Epidermal melanocyte (primary cell): Measurements from ENCODE around the gene SCG5.

Experiments
- DNase-seq: peaks from one replicate; pipeline ENCODE4 v3.0.0; 2011; ENCODE audit warnings: low spot score; ENCODE audit not compliant: insufficient read length

SCG5 gene

GRCh38 chr15:32690941-32691688, 49.6 kb downstream of the SCG5 start:
- no peak for DNase-seq

- no peak for DNase-seq
Observed at GRCh38 chr15:32691689-32692038, 50.2 kb downstream of the SCG5 start.

DNA sequence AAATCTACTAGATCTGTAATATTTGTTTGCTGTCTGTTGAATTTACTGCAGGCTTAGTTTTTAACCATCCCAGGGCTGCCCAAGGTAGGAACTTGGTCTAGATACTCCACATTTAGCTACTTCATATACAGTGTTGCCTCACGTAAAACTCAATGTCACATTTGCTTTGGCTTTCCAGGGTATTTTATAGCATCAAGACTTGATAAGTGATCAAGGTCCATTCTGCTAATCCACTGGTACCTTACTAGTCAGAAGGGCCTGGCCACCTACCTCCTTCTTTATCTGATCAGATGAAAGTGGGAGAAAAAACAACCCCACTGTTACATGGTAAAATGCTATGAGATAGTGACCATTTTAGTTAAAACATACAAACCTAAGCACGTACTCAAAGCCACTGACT, 50.8 kb downstream of the SCG5 start:
- DNase-seq: no peak

DNA sequence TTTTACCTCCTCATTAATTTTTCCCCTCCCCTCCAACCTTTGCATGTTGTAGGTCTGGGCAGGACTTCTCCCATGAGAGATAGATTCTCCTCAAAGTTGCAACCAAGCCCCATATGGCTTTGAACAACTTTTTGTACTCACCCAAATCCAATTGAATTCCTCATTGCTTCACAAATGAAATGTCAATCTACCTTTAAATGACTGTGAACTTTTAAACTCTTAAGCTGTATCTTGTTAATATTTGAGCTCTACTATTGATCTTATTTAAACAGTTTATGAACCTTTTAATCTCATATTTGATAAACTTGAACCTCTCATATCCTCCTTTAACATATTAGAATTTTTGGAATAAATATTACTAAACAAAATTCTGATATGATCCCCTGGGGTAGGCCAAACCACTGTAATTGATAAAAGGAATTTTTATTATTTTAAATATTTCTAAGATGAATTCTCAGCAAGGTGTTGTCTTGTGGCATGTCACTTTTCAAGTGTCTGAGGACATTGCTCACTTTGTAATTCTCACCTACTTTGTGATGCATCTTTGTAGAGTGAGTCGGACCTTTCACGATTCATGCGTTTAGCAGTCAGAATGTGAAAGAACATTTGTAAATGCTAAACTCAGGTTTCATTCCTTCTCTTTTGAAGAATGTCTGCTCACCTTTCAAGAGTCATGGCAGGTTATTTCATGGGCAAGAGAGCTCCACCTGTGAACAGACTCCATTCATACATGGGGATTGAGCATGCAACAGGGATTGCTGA, 52.9 kb downstream of the SCG5 start:
- DNase-seq: no peak

DNA sequence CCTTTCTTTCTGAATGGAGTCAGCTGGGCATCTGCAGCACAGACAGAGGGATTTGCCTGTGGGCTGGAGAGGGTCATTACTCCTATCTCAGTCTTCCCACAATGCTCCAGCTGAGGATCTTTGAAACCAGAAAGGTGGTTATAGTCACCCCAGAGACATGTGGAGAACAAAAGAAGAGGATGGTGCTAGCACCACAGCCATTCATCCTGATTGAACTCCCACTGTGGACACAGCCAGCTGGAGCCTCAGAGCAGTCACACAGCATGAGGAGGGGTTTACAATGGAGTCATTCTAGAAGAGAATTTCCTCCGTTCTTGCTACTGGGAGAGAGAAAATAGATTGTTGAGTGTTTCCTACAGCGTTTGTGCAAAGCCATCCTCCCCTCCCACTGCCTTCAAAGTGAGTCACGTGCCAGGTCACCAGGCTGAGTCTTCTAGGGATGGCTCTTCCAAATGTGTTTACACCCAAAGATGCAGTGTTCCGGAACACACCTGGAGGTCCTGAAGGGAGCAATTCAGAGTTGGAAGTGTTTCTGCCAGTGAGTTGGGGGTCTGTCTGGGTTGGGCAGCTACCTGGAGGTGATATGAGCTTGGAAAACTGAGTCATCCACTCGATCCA, 57.4 kb downstream of the SCG5 start:
- no peak for DNase-seq

DNA sequence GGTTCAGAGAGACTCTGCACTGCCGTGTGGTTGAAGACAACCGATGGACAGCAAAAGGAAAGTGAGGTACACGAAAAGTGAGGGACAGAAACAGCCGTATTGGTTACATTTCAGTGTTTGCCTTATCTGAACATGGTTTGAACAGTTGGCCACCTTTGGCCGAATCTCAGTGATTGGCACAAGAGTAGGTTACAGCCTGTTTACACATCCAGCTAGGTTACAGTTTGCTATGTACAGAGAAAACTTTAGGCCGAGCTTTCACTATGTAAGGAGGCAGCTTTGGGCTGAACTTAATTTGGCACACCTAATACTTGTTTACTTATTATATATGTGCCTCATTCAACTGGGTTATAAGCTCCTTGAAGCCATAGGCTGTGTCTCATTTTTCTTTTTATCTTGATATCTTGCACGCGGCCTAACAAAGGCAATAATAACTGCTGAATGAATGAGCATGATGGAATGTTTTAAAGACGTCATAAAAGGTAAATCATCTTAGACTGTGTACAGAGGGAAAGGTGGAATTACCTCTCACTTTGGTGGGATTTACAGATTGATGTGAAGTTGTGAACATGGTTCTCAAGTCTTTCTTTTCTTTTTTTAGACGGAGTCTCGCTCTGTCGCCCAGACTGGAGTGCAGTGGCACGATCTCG, 59.1 kb downstream of the SCG5 start:
- no peak for DNase-seq

- no peak for DNase-seq
Observed at GRCh38 chr15:32701863-32702262, 60.4 kb downstream of the SCG5 start.

DNA sequence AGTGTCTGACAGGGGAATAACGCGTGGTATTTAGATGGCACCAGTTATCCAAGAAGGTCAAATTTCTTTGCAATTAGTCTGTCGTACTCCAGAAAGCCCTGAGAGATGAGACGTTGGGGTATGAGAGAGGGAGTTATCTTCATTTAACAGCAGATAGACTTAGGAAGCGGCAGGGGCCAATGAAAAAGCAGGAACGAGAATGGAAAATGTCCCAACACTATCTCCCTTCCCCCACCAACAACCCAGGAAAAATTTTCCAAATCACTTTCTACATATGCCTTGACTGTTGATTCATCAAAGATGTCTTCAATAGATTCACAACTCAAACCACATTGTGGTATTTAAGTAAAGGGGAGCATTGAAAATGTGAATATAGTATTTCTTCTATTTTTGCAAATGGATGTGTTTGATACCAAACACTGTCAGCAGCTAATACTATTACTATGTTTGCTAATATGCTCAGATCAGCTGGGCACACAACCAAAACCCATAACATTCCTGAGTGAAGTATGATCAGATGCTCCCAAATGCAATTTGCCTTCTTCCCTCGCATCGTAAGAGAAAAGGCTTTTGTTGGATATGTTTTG, 63.0 kb downstream of the SCG5 start:
- DNase-seq: peak; percentile 64

- no peak for DNase-seq
Observed at GRCh38 chr15:32705446-32705845, 63.9 kb downstream of the SCG5 start.

GRCh38 chr15:32706704-32707103, 65.2 kb downstream of the SCG5 start:
- DNase-seq: no peak

DNA sequence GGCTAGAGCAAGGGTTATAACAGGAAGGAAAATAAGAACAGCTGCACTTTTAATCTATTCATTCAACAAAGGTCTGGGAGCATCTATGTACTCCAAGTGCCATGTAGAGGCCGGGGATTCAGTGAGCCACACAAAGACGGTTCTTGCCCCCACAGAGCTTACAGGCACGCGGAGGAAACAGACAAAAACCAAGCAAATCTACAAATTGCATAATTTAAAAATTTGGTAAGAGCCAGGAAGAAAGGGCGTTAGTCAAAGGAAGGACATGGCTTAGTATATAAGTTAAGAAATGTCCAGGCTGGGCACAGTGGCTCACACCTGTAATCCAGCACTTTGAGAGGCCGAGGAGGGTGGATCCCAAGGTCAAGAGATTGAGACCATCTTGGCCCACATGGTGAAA, 65.9 kb downstream of the SCG5 start:
- DNase-seq: no peak

GRCh38 chr15:32709295-32710033, 68.0 kb downstream of the SCG5 start:
- no peak for DNase-seq

- DNase-seq: no peak
Observed at GRCh38 chr15:32715276-32715675, 73.8 kb downstream of the SCG5 start.

DNA sequence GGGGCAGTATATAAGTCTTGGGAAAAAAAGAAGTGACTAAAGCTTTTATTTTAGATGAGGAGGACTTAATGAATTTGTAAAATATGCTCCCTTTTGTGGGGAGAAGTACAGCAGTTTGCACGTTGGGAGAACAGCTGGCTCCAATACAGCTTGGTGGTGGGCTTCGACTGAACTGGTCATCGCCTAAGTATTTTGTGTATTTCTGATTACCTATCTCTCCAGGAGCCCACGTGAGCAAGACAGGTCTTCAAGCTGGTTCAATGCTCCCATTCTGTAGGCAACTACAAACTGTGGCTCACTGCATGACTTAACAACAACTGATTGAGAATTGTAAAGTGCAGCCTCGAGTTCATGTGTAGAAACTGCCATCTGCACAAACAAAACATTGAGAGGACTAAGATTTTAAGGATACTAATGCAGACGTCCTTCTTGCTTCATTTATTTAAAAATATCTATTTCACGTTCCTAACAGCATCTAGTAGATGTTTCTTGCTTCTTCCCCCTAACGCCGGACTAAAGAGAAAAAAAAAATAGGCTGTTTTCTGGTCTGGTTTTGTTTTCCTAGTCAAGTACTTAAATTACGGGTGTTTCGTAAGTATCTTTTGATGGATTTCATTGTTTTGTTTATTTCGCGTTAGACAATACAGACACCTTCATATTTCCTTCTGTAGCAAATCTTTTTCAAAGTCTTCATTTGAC, 74.9 kb downstream of the SCG5 start:
- DNase-seq: no peak

GRCh38 chr15:32716915-32717425, 75.5 kb downstream of the SCG5 start:
- no peak for DNase-seq

DNA sequence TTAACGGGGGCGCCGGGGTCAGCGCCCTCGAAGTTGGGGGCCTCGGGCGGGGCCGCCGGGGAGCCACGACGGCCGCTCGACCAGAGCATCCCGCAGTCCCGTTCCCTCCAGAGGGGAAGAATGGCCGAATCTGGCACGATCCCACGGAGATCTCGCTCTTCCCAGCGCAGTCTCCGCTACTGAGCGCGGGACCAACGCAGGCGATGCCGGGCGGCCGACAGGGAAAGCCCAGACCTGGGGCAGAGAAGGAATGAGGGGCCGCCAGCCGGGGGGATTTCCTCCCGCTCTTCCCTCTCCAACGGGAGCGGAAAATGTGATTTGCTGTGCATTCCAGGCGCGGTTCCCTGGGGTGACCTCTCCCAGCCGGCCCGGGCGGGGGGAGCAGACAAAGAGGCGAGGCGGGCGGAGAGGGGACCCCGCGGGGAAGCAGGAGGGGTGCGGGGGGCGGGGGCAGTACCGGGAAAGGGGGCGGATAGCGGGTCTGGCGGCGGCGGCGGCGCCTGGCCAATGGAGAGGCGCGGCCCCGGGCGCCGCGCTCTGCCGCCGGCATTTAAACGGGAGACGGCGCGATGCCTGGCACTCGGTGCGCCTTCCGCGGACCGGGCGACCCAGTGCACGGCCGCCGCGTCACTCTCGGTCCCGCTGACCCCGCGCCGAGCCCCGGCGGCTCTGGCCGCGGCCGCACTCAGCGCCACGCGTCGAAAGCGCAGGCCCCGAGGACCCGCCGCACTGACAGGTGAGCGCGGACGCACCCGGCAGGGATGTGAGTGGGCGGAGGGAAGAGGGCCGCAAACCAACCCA, 76.1 kb downstream of the SCG5 start, which contains the start of gene GREM1:
Gene GREM1, plus strand, starts transcription at position 579 of the 801 bp plus-strand sequence. CDS start 12,687 bp downstream, outside the sequence.
- DNase-seq: no peak

DNA sequence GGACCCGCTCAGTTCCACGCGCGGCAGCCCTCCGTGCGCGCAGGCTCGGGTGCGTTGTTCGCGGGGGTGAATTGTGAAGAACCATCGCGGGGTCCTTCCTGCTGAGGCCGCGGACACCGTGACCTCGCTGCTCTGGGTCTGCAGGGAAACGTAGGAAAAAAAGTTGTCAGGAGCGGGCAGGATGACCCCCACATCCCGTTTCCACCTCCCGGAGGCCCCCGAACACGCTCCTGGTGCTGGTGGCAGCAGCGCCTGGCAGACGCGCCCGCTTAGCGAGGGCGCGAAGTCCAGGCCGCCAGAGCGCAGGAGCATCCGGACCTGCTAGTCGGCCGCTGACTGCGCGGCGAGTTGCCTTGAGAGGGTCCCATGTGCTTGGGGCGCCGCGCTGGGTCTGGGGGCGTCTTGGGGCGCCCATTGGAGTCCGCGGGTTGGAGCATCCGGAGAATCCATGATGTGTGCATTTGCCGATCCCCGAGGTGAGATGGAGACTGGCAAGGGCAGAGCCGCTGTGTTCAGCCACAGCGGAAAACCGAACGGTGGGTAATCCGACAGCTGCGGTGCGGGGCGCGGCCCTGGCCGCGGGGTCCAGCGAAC, 76.8 kb downstream of the SCG5 start:
- DNase-seq: no peak

DNA sequence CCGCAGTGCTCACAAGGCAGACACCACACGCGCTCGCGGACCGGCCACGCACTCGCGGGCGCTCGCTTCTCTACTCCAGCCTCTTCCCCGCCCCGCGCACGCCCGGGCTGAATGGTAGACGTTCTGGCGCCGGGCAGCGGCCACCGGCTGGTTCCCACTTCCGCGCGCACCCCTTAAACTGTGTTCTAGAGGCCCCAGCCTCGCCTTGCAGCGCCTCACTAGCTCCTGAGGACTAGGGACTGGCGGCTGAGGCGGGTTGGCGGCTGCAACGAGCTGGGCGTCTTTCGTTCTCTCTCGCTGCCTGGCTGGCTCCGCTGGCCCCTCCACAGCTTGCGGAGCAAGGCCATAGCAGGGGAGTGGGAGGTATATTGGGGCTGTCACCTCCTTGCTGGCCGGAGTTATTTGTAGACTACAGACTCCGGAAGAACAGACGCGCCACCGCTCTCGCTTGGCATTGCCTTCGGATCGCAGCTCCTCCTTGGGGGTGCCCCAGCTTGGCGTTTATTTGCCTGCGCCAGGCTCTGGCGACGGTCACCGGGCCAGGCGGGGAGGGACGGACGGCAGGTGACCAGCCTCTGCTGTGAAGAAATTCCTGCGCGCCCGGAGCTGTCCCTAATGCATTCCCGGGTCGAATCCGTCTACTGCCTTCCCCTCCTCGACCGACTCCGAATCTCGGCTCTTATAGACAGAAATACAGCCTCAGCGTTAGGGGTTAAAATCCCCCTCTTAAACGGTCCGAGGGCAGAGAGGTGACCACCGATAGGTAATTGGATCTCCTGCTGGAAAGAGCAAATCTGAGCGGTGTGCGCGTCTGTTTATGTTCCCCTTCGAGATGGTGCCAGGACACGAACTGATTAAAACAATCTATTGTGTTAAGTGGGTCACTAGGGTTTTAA, 77.6 kb downstream of the SCG5 start:
- no peak for DNase-seq
